ENCODE data around the gene GASK1A. TPM values are rescaled to one million over a fixed set of nuclear protein-coding genes. Genes with fewer than 3 reads are reported as not detected.

GASK1A gene
- total and polyA plus RNA-seq, 2 of the 8 experiments (the other 6 are each of a cell fraction or from before 2014, with no cell fraction given), result 4.7 to 7.9 TPM

GRCh38 chr3:42937334-42937733 is 41.8 kb upstream of the GASK1A start:
- Histone ChIP-seq H3K27ac (ENCODE audit: low read depth, low read length) (no peak overlapping the region), H3K18ac (ENCODE audit: extremely low read depth, low read length) (no peak overlapping the region), H3K4me2 (ENCODE audit: insufficient read depth in 1 of 2, low read depth in 2 of 2, low read length in 2 of 2) (no peak overlapping the region), H2AK5ac (ENCODE audit: low read depth, low read length) (no peak overlapping the region), H2BK12ac (ENCODE audit: low read depth, low read length) (no peak overlapping the region), H3K36me3 (ENCODE audit: control insufficient read depth in 2 of 4, insufficient read depth in 4 of 4, low read length in 3 of 4) (no peaks in the 10 kb centered on the region), H3K9ac (replicated peaks in 1 of 4; ENCODE audit: extremely low read depth in 1 of 4, low read depth in 3 of 4, low read length in 3 of 4) (no peak overlapping the region), H3K23ac (ENCODE audit: insufficient read length) (no peak overlapping the region), H3K4me1 (replicated peaks in 1 of 4; ENCODE audit: control insufficient read depth in 3 of 4, insufficient read depth in 4 of 4, low read length in 3 of 4) (no peaks in the 10 kb centered on the region), H3K23me2 (ENCODE audit: low read depth, low read length) (no peaks in the 10 kb centered on the region), H3K27me3 (replicated peaks in 1 of 4; ENCODE audit: control insufficient read depth in 3 of 4, extremely low read depth in 1 of 4, insufficient read depth in 3 of 4, low read length in 3 of 4) (no peaks in the 10 kb centered on the region), H4K5ac (ENCODE audit: insufficient read length, low read depth, low read length) (no peak overlapping the region), H2BK15ac (ENCODE audit: low read length) (no peak overlapping the region), H2BK5ac (ENCODE audit: low read depth, low read length) (no peak overlapping the region), H3K14ac (ENCODE audit: insufficient read length) (no peak overlapping the region), H3K4me3 (ENCODE audit: extremely low read depth in 1 of 4, insufficient read depth in 2 of 4, low read depth in 3 of 4, low read length in 4 of 4) (no peak overlapping the region), H2BK20ac (ENCODE audit: low read length) (no peak overlapping the region), H4K20me1 (replicated peaks in 1 of 2; ENCODE audit: control insufficient read depth in 1 of 2, insufficient read depth in 2 of 2, low read length in 2 of 2) (no peaks in the 10 kb centered on the region), H4K8ac (ENCODE audit: extremely low read depth, insufficient read depth, low read length) (no peak overlapping the region), H4K91ac (replicated peaks; ENCODE audit: insufficient read length, low read length) (no peak overlapping the region), H3K56ac (replicated peaks; ENCODE audit: insufficient read length, low read depth, low read length) (no peak overlapping the region), H3K4ac (replicated peaks; ENCODE audit: insufficient read length, low read depth, low read length) (no peak overlapping the region), H3K9me3 (ENCODE audit: insufficient read depth in 2 of 2, low read depth in 1 of 2, low read length in 1 of 2) (no peaks in the 10 kb centered on the region; a peak in 1 of 4 replicates), H3K79me2 (ENCODE audit: control insufficient read depth in 1 of 2, insufficient read depth in 2 of 2, low read length in 2 of 2) (no peaks in the 10 kb centered on the region), H2AFZ (ENCODE audit: low read length) (no peak overlapping the region), H3K79me1 (ENCODE audit: low read depth, low read length) (no peaks in the 10 kb centered on the region), H2BK120ac (replicated peaks; ENCODE audit: low read depth, low read length) (no peak overlapping the region)
- DNase-seq (ENCODE audit: low read depth in 1 of 2, low spot score in 2 of 2) (no peak), FAIRE-seq (no peak)
- WGBS, 2 experiments (ENCODE audit: extremely low coverage in 1 of 2, insufficient coverage in 1 of 2, insufficient read length in 1 of 2, insufficient replicate concordance in 2 of 2, low coverage in 1 of 2, low lambda C conversion rate in 2 of 2, missing lambda C conversion rate in 1 of 2), result 99% methylated on average over 3 of the region's 3 CpGs; no CpG with 5 or more reads in 1 of the 2 experiments
- ChIA-PET POLR2A (ENCODE audit: partially characterized antibody) (no interaction called here), CTCF (ENCODE audit: partially characterized antibody) (interaction anchor here (1.3 kb wide), 1 partner anchor 24 kb away, joined by 3 read pairs; no protein-coding TSS in a partner anchor)
- TF ChIP-seq USF2 (IDR thresholded peaks at IDR 0.05; ENCODE audit: low read length) (no peak), RAD21 (IDR thresholded peaks at IDR 0.05 in 1 of 2, conservative IDR thresholded peaks at IDR 0.05 in 1 of 2; ENCODE audit: low read depth in 2 of 2, low read length in 2 of 2) (no peak), POU5F1 (IDR thresholded peaks at IDR 0.05; ENCODE audit: low read depth, low read length) (no peak), TAF7 (optimal IDR thresholded peaks at IDR 0.05; ENCODE audit: borderline replicate concordance, low read depth, low read length) (no peak), EP300 (IDR thresholded peaks at IDR 0.05; ENCODE audit: borderline replicate concordance in 1 of 2, low read depth in 2 of 2, low read length in 2 of 2) (no peak), RFX5 (IDR thresholded peaks at IDR 0.05; ENCODE audit: borderline replicate concordance, low read depth, low read length) (no peak), SAP30 (IDR thresholded peaks at IDR 0.05; ENCODE audit: insufficient read depth, insufficient replicate concordance, low read length) (no peak), CREB1 (IDR thresholded peaks at IDR 0.05) (no peak), EZH2 (IDR thresholded peaks at IDR 0.05; ENCODE audit: low read depth, low read length, severe bottlenecking) (no peak), NANOG (IDR thresholded peaks at IDR 0.05; ENCODE audit: insufficient read depth, low read depth, low read length, poor library complexity, severe bottlenecking) (no peak), RXRA (IDR thresholded peaks at IDR 0.05; ENCODE audit: insufficient read depth, low read depth, low read length) (no peak), CBX8 (IDR thresholded peaks at IDR 0.05; ENCODE audit: borderline replicate concordance, low read depth, low read length) (no peak)
